GM18517 (cell line): ENCODE data around the gene SNPH.

Source experiments
- ATAC-seq: cut with Tn5 transposase; IDR thresholded peaks from one replicate; pipeline ENCODE4 v1.9.1; 2021; ENCODE audit warnings: mild to moderate bottlenecking, moderate library complexity; ENCODE audit not compliant: unreplicated experiment

Gene SNPH

DNA sequence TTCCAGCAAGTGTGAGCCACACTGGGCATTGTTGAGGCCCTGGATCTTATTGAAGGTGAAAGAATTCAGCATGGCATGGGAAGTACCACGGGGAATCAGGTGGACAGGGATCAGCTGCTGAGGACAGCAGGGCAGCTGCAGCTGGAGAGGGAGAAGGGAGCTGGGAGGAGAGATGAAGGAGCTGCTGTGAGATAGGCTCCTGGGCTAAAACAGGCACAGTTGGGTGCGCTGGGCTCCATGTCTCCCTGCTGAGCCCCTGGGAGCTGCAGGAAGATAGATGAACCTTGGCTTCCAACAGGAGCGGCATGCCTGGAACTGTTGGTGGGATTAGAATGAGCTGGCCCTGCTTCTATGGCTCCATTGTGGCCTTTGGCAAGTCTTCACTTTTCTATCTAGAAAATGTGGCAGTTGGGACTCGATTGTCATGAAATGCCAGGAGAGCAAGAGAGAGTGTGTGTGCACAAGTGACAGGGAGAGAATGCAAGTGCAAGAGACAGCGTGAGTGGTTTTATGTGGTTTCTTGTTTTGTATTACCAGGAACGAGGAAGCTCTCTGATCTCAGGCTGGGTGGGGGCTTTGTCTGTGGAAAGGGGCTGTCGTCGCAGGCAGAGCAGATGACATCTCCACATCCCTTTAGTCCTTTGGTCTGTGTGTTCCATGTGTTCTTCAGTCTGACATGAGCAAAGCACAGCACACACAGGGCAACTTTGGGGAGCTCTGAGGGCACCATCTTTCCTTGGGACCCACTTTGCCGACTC is 20.4 kb downstream of the SNPH start:
- ATAC-seq, result no peak

- no peak for ATAC-seq
Observed at GRCh38 chr20:1287306-1287705, 21.2 kb downstream of the SNPH start.

DNA sequence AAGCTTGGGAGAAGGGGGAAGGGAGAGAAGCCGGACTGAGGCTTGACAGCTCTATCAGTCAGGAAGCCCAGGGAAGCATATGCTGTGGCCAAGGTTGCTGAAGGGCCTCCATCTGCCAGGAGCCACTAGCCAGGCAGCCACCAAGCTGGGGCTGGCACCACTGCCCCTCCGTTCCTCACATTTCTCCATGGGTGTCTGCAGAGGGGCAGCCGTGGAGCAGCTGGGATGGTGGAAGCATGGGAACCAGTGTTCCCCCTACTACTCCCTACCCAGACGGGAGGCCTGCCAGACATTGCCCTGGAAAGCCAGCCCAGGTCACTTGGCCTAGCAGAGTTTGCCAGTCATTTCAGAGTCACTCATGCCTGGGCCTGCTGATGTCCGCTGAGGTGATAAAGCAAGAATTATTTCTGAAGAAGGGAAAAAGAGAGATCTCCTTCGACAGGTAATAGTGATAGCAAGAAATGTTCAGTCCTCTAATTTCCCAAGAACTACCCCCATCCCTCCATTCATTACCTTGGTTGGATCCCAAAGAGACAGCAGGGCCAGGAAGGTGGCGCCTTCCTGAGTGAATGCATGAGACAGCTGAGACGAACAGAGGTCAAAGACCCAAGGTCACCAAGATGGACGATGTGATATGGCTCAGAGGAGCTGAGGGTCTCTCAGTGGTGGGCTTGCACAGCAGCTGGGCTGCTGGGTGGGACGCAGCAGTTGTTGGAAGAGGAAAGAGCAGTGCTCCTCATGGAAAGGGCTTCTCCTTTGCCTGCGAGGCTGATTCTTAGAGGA is 21.9 kb downstream of the SNPH start:
- no peak for ATAC-seq

DNA sequence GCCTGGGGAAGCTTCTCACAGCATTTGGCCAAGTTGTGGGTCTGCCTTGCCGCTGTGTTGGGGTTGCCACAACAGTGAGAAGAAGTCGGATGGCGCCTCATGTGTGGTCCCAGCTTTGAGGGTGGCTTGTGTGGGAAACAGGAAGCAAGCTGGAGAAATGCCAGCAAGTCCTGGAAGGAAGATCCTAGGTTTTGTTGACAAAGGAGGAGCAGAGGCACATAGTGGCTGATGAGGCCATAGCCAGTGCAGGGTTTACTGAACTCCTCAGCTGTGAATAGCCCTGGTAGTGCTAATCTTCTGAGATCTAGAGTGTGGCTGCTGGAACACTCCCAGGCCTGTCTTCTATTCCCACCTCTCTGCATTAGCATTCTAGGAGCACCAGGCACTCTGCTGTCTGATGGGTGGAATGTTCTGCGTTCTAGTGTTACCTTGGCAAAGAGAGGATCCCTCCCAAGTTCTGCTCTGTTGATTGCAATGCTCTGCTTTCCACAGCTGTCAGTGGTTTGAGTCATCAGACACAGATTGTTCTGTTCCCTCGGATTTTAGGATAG is 25.2 kb downstream of the SNPH start:
- no peak for ATAC-seq

DNA sequence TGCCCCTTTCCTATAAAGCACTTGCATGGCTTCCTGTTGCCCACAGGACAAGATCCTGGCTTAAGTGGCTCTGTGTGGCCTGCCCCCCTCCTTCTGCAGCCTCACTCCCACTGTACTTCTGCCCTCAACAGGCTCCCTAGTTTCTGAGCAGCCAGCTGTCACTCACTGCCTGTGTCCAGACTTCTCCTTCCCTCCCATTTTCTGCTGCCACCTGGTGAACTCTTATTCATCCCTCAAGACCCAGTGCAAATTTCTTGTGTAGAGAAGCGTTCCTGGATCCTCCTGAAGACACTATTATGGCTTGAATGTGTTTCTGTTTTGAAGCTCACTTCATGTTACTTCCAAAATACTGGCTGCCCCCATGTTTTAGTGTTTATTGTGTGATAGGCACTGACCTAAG is 26.5 kb downstream of the SNPH start:
- no peak for ATAC-seq

DNA sequence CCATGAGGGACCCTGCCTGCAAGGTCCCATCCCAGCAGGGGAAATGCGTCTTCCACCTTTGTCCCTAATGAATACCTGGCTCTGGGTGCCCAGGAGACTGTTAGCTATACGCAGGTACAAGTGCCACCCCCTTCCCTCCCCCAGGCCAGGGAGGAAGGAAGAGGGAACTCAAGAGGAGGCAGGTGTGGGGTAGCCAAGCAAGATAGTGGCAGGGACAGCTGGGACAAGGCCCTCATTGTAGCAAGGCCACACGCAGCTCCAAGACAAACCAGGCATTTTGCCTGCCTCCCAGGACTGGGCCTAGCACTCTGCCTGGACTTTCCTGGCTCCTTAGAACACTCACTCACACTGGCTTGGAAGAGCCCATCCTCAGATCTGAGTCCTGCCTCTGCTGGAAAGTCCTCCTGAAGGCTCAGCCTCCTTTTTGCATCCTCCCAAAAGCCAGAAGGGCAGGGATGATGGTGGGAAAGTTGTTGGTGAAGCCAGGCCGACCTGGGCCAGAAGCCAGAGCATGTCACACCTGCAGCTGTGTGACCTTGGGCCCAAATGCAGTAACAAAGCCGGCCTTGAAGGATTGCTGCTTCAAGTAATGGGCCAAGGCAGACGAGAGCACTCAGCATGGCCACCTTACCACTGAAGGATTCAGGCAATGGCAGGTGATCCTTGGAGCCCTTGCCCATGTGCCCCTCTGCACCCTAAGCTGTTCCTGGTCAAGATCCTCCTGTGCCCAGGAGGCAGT is 27.7 kb downstream of the SNPH start:
- ATAC-seq, result no peak

DNA sequence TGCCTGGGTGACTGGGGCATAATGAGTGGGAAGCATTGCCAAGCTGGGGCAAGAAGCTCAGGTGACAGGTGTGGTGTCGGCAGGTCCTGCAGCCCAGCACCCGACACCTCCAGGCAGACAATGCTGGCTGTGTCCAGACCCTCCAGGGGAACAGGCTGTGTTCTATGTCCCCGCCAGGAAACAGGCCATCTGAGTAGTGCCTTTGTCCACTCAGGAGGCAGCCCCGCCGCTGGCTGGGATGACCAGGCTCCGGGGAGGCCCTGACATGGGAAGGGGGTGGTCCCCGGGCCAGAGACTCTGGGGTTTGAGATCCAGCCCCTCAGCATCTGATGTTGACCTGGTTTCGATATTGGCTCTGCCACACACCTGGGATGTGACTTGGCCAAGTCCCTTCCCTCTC is 28.4 kb downstream of the SNPH start:
- no peak for ATAC-seq

DNA sequence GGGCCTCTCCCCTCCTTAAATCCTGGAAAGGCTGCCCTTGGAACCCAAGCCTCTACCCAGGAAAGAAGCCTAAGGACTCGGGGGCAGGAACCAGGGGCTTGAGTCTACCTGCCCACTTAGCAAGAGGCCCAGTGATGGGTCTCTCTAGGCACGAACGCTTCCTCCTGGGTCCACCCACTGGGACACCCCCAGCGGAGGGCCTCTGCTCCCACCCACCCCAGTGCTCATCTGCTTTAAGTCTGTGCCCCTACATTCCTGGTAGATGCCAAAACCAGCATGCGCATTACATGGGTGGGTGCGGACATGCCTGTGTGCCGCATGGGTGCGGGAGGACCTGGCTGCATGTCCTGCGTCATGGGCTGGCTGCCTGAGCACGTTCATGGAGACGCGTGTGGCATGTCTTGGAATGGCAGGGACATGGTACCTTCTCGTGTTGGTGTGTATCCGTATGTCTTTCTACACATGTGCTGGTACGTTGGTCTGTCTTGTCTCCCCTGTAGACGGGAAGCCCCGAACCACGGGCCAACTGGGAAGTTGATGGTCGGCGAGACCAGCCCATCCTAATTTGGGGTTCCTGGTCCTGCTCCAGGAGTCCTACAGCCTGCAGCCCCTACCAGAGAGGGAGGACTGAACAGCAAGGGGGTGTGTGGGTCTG is 29.3 kb downstream of the SNPH start:
- ATAC-seq, result no peak

GRCh38 chr20:1296117-1296610 is 30.1 kb downstream of the SNPH start:
- ATAC-seq, result no peak

- no peak for ATAC-seq
Observed at GRCh38 chr20:1296922-1297321, 30.8 kb downstream of the SNPH start.

DNA sequence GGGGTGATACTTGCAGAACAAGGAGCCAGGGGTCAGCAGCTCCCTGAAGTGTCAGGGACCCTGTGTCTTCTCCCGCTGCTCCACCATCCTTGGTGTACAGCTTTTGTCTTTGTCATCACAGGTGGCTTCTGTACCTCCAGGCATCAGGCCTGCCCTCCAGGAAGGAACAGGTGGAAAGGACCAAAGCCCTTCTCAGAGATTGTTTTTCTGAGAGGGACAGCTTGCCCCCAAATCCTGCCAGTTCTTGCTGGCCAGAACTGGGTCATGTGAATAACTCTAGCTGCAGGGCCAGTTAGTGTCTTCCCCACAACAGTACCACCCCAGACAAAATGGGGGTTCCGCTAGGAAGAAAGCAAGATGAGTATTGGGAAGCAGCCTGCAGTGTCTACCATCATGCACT is 31.4 kb downstream of the SNPH start:
- no peak for ATAC-seq

GRCh38 chr20:1298166-1298565 is 32.1 kb downstream of the SNPH start:
- no peak for ATAC-seq

GRCh38 chr20:1298888-1299511 is 32.9 kb downstream of the SNPH start:
- ATAC-seq, result no peak

- ATAC-seq, result no peak
Observed at GRCh38 chr20:1299522-1299921, 33.4 kb downstream of the SNPH start.

DNA sequence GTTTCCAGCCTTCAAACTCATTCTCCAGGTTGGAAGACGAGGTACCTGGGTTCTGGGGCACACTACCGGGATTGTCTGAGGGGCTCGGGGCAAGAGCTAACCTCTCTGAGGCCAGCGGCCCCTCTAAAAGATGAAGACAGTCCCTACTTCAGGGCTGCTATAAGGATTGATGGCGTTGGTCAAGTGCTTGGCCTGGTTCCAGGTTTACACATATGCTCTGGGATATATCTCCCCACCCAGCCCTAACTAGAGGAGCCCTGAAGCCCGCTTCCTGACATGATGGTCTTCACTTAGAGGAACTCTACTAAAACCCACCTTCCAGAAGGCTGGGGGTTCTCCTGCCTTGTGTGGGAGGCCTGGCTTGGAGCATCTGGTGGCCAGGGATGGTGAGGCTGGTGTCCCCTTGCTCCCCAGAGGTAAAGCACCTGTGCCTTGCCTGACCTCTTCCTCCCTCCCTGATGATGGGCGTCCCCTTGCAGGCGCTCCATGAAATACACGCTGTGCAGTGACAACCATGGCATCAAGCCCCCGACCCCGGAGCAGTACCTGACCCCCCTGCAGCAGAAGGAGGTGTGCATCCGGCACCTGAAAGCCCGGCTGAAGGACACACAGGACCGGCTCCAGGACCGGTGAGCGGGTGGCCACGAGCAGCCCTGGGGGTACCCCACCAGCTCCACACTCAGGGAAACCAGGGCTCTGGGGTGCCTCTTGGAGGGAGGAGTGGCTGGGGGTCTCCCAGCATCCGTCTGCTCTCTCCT is 34.2 kb downstream of the SNPH start:
- no peak for ATAC-seq

- ATAC-seq, result no peak
Observed at GRCh38 chr20:1301031-1301529, 35.0 kb downstream of the SNPH start.

GRCh38 chr20:1302685-1303541 is 36.8 kb downstream of the SNPH start:
- ATAC-seq, result no peak

GRCh38 chr20:1304710-1305515 is 38.8 kb downstream of the SNPH start:
- ATAC-seq, result no peak
